Hepatocyte (in vitro differentiated cells): ENCODE measurements around the gene PYM1. TPM values are rescaled to one million over a fixed set of nuclear protein-coding genes. Genes with fewer than 3 reads are reported as not detected.

Experiments
- DNase-seq: peaks from one replicate; pipeline ENCODE4 v3.0.0-alpha.2; 2016; ENCODE audit warnings: low spot score
- H2AFZ ChIP-seq: fragments of 200-600 bp; sonication (generic); 2 replicates; pipeline ENCODE4 v1.6.0; 2016; ENCODE audit warnings: antibody characterized with exemption, mild to moderate bottlenecking
- H3K27ac ChIP-seq: fragments of 200-600 bp; sonication (generic); 2 replicates; pipeline ENCODE4 v1.5.1; 2016; ENCODE audit warnings: mild to moderate bottlenecking
- H3K27me3 ChIP-seq: fragments of 200-600 bp; sonication (generic); 2 replicates; pipeline ENCODE4 v1.6.1; 2016
- H3K36me3 ChIP-seq: fragments of 200-600 bp; sonication (generic); replicated peaks from 2 replicates; pipeline ENCODE4 v1.5.1; 2016; ENCODE audit warnings: low read depth; ENCODE audit not compliant: insufficient read depth
- H3K4me1 ChIP-seq: fragments of 200-600 bp; sonication (generic); 2 replicates; pipeline ENCODE4 v1.5.1; 2016; ENCODE audit warnings: mild to moderate bottlenecking, moderate library complexity; ENCODE audit not compliant: insufficient read depth
- H3K4me2 ChIP-seq: fragments of 200-600 bp; sonication (generic); 2 replicates; pipeline ENCODE4 v1.6.0; 2016
- H3K4me3 ChIP-seq: fragments of 200-600 bp; sonication (generic); 2 replicates; pipeline ENCODE4 v1.5.1; 2016; ENCODE audit warnings: mild to moderate bottlenecking
- H3K79me2 ChIP-seq: fragments of 200-600 bp; sonication (generic); 2 replicates; pipeline ENCODE4 v1.6.0; 2017; ENCODE audit warnings: mild to moderate bottlenecking
- H3K9me2 ChIP-seq: fragments of 200-600 bp; sonication (generic); replicated peaks from 2 replicates; pipeline ENCODE4 v1.6.0; 2017; ENCODE audit warnings: mild to moderate bottlenecking; ENCODE audit not compliant: insufficient read depth
- H3K9me3 ChIP-seq: fragments of 200-600 bp; sonication (generic); 2 replicates; pipeline ENCODE4 v1.5.1; 2016; ENCODE audit warnings: low read depth, mild to moderate bottlenecking
- H4K20me1 ChIP-seq: fragments of 200-600 bp; sonication (generic); 2 replicates; pipeline ENCODE4 v1.6.0; 2016; ENCODE audit warnings: mild to moderate bottlenecking; ENCODE audit not compliant: insufficient read depth, poor library complexity, severe bottlenecking
- EZH2 ChIP-seq: fragments of 200-600 bp; sonication (generic); IDR thresholded peaks from 2 replicates; pipeline ENCODE4 v1.6.1; 2016; ENCODE audit warnings: antibody characterized with exemption, mild to moderate bottlenecking, borderline replicate concordance
- EZH2phosphoT487 ChIP-seq: fragments of 200-600 bp; sonication (generic); IDR thresholded peaks from one replicate; pipeline ENCODE4 v1.6.1; 2018; ENCODE audit warnings: antibody characterized with exemption, mild to moderate bottlenecking, low read depth, moderate library complexity; ENCODE audit not compliant: unreplicated experiment, severe bottlenecking
- WGBS: methylation state at CpG from one replicate; pipeline ENCODE4 v1.1.6; 2016; ENCODE audit warnings: low lambda C conversion rate; ENCODE audit errors: missing lambda C conversion rate; 5-methylcytosine and 5-hydroxymethylcytosine counted together
- polyA plus RNA-seq: library from polyadenylated mRNA; unstranded; fragments of >200 nt; fragmentation: Nextera tagmentation; extraction: Ambion mirVana; gene quantifications from 2 replicates; pipeline ENCODE4 v1.2.1, GENCODE V29; 2016
- total RNA-seq: library from RNA; depleted of rRNA; stranded (reverse); fragments of >200 nt; gene quantifications from 2 replicates; pipeline ENCODE4 v1.2.3, GENCODE V29; 2014
- TF ChIP-seq, protein P1 (sequence below): fragments of 200-600 bp; sonication (generic); IDR thresholded peaks from 2 replicates; pipeline ENCODE4 v1.5.1; 2016; ENCODE audit warnings: antibody characterized with exemption, mild to moderate bottlenecking; ENCODE audit not compliant: poor library complexity

Gene PYM1
- total and polyA plus RNA-seq, 2 experiments from 2014 or later = 44.5 to 51.1 TPM

GRCh38 chr12:55912908-55913307 lies 14.8 kb downstream of the PYM1 start:
- Histone ChIP-seq H4K20me1 (peaks cover 7% of the 10 kb centered on the region), H3K9me3 (no peaks in the 10 kb centered on the region), H3K36me3 (no peaks in the 10 kb centered on the region), H3K4me1 (peaks cover 4% of the 10 kb centered on the region), H2AFZ (no peak overlapping the region), H3K4me3 (no peak overlapping the region), H3K9me2 (no peaks in the 10 kb centered on the region), H3K27me3 (no peaks in the 10 kb centered on the region), H3K79me2 (peaks cover 80% of the 10 kb centered on the region), H3K4me2 (no peak overlapping the region), H3K27ac (no peak overlapping the region)
- DNase-seq = no peak
- 95% methylated on average over 4 of the region's 4 CpGs for WGBS
- TF ChIP-seq, protein P1, sequence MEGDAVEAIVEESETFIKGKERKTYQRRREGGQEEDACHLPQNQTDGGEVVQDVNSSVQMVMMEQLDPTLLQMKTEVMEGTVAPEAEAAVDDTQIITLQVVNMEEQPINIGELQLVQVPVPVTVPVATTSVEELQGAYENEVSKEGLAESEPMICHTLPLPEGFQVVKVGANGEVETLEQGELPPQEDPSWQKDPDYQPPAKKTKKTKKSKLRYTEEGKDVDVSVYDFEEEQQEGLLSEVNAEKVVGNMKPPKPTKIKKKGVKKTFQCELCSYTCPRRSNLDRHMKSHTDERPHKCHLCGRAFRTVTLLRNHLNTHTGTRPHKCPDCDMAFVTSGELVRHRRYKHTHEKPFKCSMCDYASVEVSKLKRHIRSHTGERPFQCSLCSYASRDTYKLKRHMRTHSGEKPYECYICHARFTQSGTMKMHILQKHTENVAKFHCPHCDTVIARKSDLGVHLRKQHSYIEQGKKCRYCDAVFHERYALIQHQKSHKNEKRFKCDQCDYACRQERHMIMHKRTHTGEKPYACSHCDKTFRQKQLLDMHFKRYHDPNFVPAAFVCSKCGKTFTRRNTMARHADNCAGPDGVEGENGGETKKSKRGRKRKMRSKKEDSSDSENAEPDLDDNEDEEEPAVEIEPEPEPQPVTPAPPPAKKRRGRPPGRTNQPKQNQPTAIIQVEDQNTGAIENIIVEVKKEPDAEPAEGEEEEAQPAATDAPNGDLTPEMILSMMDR = no peak
- no peak for TF ChIP-seq EZH2phosphoT487
- no peak for TF ChIP-seq EZH2

DNA sequence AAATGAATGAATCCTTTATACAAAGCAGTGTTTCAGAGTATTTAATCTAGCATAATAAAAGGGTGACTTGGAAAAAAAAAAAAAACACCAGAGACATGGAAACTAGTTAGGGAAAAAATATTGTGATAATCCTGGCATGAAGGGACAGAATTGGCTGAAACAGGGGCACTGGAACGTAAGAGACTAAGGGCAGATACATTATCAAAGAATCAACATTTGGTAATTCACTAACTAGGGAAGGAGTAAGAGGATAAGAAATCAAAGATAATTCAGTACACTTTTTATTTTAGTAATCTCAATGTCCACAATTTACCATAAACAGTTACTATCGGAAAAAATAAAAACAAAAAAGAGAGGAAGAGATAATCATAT lies 18.2 kb downstream of the PYM1 start:
- Histone ChIP-seq H2AFZ (no peak overlapping the region), H3K4me1 (peaks cover 4% of the 10 kb centered on the region), H3K9me2 (no peaks in the 10 kb centered on the region), H3K27me3 (no peaks in the 10 kb centered on the region), H4K20me1 (no peaks in the 10 kb centered on the region), H3K4me2 (peak overlapping the region; percentile 60), H3K79me2 (peaks cover 69% of the 10 kb centered on the region), H3K4me3 (no peak overlapping the region), H3K36me3 (no peaks in the 10 kb centered on the region), H3K27ac (peak overlapping the region; percentile 61), H3K9me3 (no peaks in the 10 kb centered on the region)
- 61% methylated on average over 2 of the region's 2 CpGs for WGBS
- no peak for DNase-seq
- TF ChIP-seq, protein P1 = no peak
- TF ChIP-seq EZH2 (no peak), EZH2phosphoT487 (no peak)

DNA sequence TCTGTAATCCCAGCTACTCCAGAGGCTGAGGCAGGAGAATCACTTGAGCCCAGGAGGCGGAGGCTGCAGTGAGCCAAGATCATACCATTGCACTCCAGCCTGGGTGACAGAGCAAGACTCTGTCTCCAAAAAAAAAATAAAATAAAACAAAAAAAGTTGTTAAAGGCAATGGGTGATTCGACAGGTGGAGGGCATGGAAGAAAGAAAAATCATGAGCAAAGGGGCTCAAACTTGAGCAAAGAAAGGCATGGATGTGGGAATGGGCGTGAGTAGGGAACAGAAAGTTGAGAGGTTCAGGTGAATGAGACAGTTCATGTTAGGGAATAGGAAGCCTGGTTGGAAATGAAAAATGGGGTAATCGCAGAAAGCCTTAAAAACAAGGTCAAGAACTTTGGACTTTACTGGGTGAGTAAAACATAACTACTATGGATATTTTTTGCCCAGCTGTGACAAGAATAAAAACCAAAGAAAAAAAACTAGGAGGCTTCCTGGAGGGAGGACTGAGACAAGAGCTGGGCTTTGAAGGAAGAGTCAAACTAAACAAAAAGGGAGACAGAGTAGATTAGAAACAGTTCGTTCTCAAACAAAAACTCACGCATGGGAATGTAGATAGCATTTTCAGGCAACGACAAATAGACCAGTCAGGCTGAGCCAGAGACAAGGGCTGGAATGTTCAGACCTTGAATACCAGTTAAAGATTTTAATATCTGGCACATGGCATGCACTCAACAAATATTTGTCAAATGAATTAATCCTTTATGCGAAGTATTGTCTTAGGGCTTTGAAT lies 18.8 kb downstream of the PYM1 start:
- no peak overlapping the region for H3K4me3 ChIP-seq
- peaks cover 64% of the 10 kb centered on the region for H3K79me2 ChIP-seq
- no peaks in the 10 kb centered on the region for H3K9me3 ChIP-seq
- peak overlapping the region; percentile 61 for H3K27ac ChIP-seq
- no peaks in the 10 kb centered on the region for H3K9me2 ChIP-seq
- TF ChIP-seq, protein P1 = no peak
- TF ChIP-seq EZH2phosphoT487 (no peak), EZH2 (no peak)
- H3K4me2 ChIP-seq = peak overlapping the region; percentile 60
- no peaks in the 10 kb centered on the region for H3K27me3 ChIP-seq
- H3K36me3 ChIP-seq = no peaks in the 10 kb centered on the region
- H4K20me1 ChIP-seq = no peaks in the 10 kb centered on the region
- peak; percentile 19 for DNase-seq
- WGBS = 58% methylated on average over 8 of the region's 8 CpGs
- H3K4me1 ChIP-seq = peaks cover 4% of the 10 kb centered on the region
- no peak overlapping the region for H2AFZ ChIP-seq
